Measurements from ENCODE around the gene PLAAT3. TPM values are rescaled to one million over a fixed set of nuclear protein-coding genes. Genes with fewer than 3 reads are reported as not detected.
A peak's percentile ranks its signal among the peaks of the same experiment; 100 is the strongest.
"Not testable (repeated sequence)": the region's sequence is repeated elsewhere in the genome, so short reads cannot be mapped to it uniquely, and the experiment has no call there.

PLAAT3 gene
- total and polyA plus RNA-seq, 9 donors = 20.5 to 45.5 (median 35.1) TPM

GRCh38 chr11:63611395-63611747 lies 2.9 kb downstream of the PLAAT3 start:
- H3K27me3 ChIP-seq (ENCODE audit: control insufficient read depth, insufficient read depth, low read length) = peaks cover 3% of the 10 kb centered on the region
- 60% methylated on average over 1 of the region's 1 CpG for WGBS (ENCODE audit: insufficient coverage)
- peaks cover 20% of the 10 kb centered on the region for H3K4me1 ChIP-seq (ENCODE audit: control insufficient read depth, insufficient read depth, low read length)
- no peaks in the 10 kb centered on the region for H3K36me3 ChIP-seq (ENCODE audit: control insufficient read depth, insufficient read depth, low read length)
- H3K4me3 ChIP-seq (ENCODE audit: low read length) = no peak overlapping the region
- no peak overlapping the region for H3K27ac ChIP-seq (ENCODE audit: low read length)
- H3K9me3 ChIP-seq (replicated peaks; ENCODE audit: control insufficient read depth, low read depth, low read length) = no peaks in the 10 kb centered on the region
- DNase-seq = no peak

DNA sequence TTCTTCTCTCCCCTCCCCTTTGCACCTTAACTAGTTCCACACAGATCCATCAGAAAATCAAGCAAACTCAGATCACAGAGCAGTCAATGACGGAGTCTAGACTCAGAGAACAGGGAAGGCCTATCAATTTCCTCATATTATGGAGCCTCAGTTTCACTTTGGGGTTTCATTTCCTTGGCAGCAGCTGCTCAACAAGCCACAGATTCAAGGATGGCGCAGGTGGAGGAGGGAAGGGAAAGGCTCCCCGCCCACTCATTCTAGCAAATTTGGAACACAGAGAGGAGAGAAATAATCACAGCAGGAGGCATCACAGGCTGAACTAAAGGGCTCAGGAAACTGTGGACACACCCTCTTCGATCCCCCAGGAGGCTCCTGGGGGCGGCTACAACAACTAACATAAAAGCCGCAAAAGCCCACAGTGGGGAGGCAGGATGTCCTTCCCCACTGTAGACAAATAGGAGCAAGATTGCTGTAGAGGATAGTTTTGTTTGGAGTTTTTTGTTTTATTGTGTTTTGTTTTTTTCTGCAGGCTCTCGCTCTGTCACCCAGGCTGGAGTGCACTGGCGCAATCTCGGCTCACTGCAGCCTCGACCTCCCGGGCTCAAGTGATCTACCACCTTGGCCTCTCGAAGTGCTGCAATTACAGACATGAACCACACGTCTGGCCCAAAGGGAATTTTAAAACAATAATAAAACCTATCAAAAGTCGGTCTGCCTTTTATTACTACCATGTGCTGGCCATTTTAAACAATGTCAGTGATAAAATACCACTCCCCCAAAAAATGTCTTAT lies 3.4 kb downstream of the PLAAT3 start:
- H3K4me1 ChIP-seq (ENCODE audit: control insufficient read depth, insufficient read depth, low read length) = peaks cover 20% of the 10 kb centered on the region
- peak; percentile 24 for DNase-seq

GRCh38 chr11:63609971-63610580 lies 4.2 kb downstream of the PLAAT3 start:
- Histone ChIP-seq H3K9me3 (replicated peaks; ENCODE audit: control insufficient read depth, low read depth, low read length) (no peaks in the 10 kb centered on the region), H3K36me3 (ENCODE audit: control insufficient read depth, insufficient read depth, low read length) (no peaks in the 10 kb centered on the region), H3K4me1 (ENCODE audit: control insufficient read depth, insufficient read depth, low read length) (peaks cover 20% of the 10 kb centered on the region), H3K4me3 (ENCODE audit: low read length) (no peak overlapping the region), H3K27me3 (ENCODE audit: control insufficient read depth, insufficient read depth, low read length) (peaks cover 3% of the 10 kb centered on the region), H3K27ac (ENCODE audit: low read length) (peak overlapping the region; percentile 49)
- WGBS (ENCODE audit: insufficient coverage) = 91% methylated on average over 10 of the region's 14 CpGs
- no peak for DNase-seq

More for the DNA sequence above, 3.4 kb downstream of the PLAAT3 start:
- Histone ChIP-seq H3K27me3 (ENCODE audit: control insufficient read depth, insufficient read depth, low read length) (peaks cover 3% of the 10 kb centered on the region), H3K36me3 (ENCODE audit: control insufficient read depth, insufficient read depth, low read length) (no peaks in the 10 kb centered on the region), H3K9me3 (replicated peaks; ENCODE audit: control insufficient read depth, low read depth, low read length) (no peaks in the 10 kb centered on the region), H3K27ac (ENCODE audit: low read length) (peak overlapping the region; percentile 29), H3K4me3 (ENCODE audit: low read length) (no peak overlapping the region)
- 40% methylated on average over 7 of the region's 14 CpGs for WGBS (ENCODE audit: insufficient coverage)

DNA sequence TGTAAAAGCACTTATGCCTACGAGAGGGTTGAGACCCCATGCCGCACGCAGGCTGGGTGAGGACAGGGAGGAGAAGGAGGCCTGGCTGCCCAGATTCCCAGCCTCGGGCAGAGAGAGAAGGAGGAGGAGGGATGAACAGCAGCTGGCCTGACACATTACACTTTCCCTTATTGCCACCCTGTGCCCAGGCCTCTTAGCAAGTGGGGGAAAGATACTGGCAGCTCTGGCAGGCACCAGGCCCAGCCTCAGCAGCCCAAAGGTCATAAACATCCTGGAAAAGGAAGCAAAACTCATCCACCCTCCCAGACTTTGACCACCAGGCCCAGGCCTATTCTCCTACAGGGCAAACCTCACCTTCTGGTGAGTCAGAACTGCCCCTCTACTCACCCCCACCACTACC lies 4.7 kb downstream of the PLAAT3 start:
- no peaks in the 10 kb centered on the region for H3K36me3 ChIP-seq (ENCODE audit: control insufficient read depth, insufficient read depth, low read length)
- H3K9me3 ChIP-seq (replicated peaks; ENCODE audit: control insufficient read depth, low read depth, low read length) = no peaks in the 10 kb centered on the region
- H3K27me3 ChIP-seq (ENCODE audit: control insufficient read depth, insufficient read depth, low read length) = peaks cover 3% of the 10 kb centered on the region
- peaks cover 20% of the 10 kb centered on the region for H3K4me1 ChIP-seq (ENCODE audit: control insufficient read depth, insufficient read depth, low read length)
- WGBS (ENCODE audit: insufficient coverage) = 82% methylated on average over 3 of the region's 4 CpGs
- peak; percentile 29 for DNase-seq
- no peak overlapping the region for H3K4me3 ChIP-seq (ENCODE audit: low read length)
- H3K27ac ChIP-seq (ENCODE audit: low read length) = peak overlapping the region; percentile 49

GRCh38 chr11:63608353-63609345 lies 5.6 kb downstream of the PLAAT3 start:
- H3K27me3 ChIP-seq (ENCODE audit: control insufficient read depth, insufficient read depth, low read length) = no peaks in the 10 kb centered on the region
- no CpG with 5 or more reads among the region's 11 CpGs for WGBS (ENCODE audit: insufficient coverage)
- no peak overlapping the region for H3K4me3 ChIP-seq (ENCODE audit: low read length)
- H3K9me3 ChIP-seq (replicated peaks; ENCODE audit: control insufficient read depth, low read depth, low read length) = no peaks in the 10 kb centered on the region
- no peak overlapping the region for H3K27ac ChIP-seq (ENCODE audit: low read length)
- H3K36me3 ChIP-seq (ENCODE audit: control insufficient read depth, insufficient read depth, low read length) = no peaks in the 10 kb centered on the region
- peaks cover 20% of the 10 kb centered on the region for H3K4me1 ChIP-seq (ENCODE audit: control insufficient read depth, insufficient read depth, low read length)
- no peak for DNase-seq

GRCh38 chr11:63603180-63603518 lies 11.1 kb downstream of the PLAAT3 start:
- H3K9me3 ChIP-seq (replicated peaks; ENCODE audit: control insufficient read depth, low read depth, low read length) = no peaks in the 10 kb centered on the region
- WGBS (ENCODE audit: insufficient coverage) = 86% methylated on average over 1 of the region's 3 CpGs
- no peaks in the 10 kb centered on the region for H3K4me1 ChIP-seq (ENCODE audit: control insufficient read depth, insufficient read depth, low read length)
- H3K36me3 ChIP-seq (ENCODE audit: control insufficient read depth, insufficient read depth, low read length) = no peaks in the 10 kb centered on the region
- peak; percentile 43 for DNase-seq
- no peak overlapping the region for H3K27ac ChIP-seq (ENCODE audit: low read length)
- H3K27me3 ChIP-seq (ENCODE audit: control insufficient read depth, insufficient read depth, low read length) = no peaks in the 10 kb centered on the region
- H3K4me3 ChIP-seq (ENCODE audit: low read length) = no peak overlapping the region

- not testable (repeated sequence) for H3K27ac ChIP-seq (ENCODE audit: low read length); H3K4me1 ChIP-seq (ENCODE audit: control insufficient read depth, insufficient read depth, low read length); H3K9me3 ChIP-seq (replicated peaks; ENCODE audit: control insufficient read depth, low read depth, low read length); H3K36me3 ChIP-seq (ENCODE audit: control insufficient read depth, insufficient read depth, low read length); H3K27me3 ChIP-seq (ENCODE audit: control insufficient read depth, insufficient read depth, low read length); H3K4me3 ChIP-seq (ENCODE audit: low read length)
- DNase-seq = peak; percentile 66
- 67% methylated on average over 3 of the region's 11 CpGs for WGBS (ENCODE audit: insufficient coverage)
These were observed 11.7 kb downstream of the PLAAT3 start for GRCh38 chr11:63602290-63603179.

- H3K4me3 ChIP-seq (ENCODE audit: low read length) = no peak overlapping the region
- H3K9me3 ChIP-seq (replicated peaks; ENCODE audit: control insufficient read depth, low read depth, low read length) = no peaks in the 10 kb centered on the region
- DNase-seq = no peak
- no peaks in the 10 kb centered on the region for H3K4me1 ChIP-seq (ENCODE audit: control insufficient read depth, insufficient read depth, low read length)
- no peak overlapping the region for H3K27ac ChIP-seq (ENCODE audit: low read length)
- no peaks in the 10 kb centered on the region for H3K27me3 ChIP-seq (ENCODE audit: control insufficient read depth, insufficient read depth, low read length)
- no peaks in the 10 kb centered on the region for H3K36me3 ChIP-seq (ENCODE audit: control insufficient read depth, insufficient read depth, low read length)
- WGBS (ENCODE audit: insufficient coverage) = 82% methylated on average over 4 of the region's 7 CpGs
These were observed 14.8 kb downstream of the PLAAT3 start for GRCh38 chr11:63599211-63600122.

DNA sequence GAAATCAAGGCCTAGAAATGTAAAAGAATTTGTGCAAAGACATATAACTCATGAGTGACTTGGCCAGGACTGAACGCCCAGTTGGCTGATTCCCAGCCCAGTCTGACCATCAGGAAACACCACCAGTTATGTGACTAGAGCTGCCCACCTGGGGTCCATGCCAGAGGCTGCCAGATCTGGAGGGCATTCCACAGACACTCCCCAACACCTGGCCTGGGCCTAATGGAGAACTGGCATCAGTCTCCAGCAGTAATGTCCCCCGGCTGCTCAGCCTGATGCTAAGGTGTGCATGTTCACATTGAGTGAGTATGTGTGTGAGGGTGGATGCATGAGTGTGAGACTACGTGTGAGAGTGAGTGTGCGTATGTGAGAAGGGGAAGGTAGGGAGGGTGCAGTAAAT lies 15.7 kb downstream of the PLAAT3 start:
- no peak for DNase-seq
- WGBS (ENCODE audit: insufficient coverage) = 84% methylated on average over 4 of the region's 4 CpGs
- H3K4me1 ChIP-seq (ENCODE audit: control insufficient read depth, insufficient read depth, low read length) = no peaks in the 10 kb centered on the region
- no peaks in the 10 kb centered on the region for H3K36me3 ChIP-seq (ENCODE audit: control insufficient read depth, insufficient read depth, low read length)
- H3K4me3 ChIP-seq (ENCODE audit: low read length) = no peak overlapping the region
- H3K9me3 ChIP-seq (replicated peaks; ENCODE audit: control insufficient read depth, low read depth, low read length) = no peaks in the 10 kb centered on the region
- H3K27me3 ChIP-seq (ENCODE audit: control insufficient read depth, insufficient read depth, low read length) = no peaks in the 10 kb centered on the region
- no peak overlapping the region for H3K27ac ChIP-seq (ENCODE audit: low read length)
